K562 (cell line): ENCODE results near the gene IMP4. TPM values are rescaled to one million over a fixed set of nuclear protein-coding genes. Genes with fewer than 3 reads are reported as not detected.

Experiments used
- CEBPG ChIP-seq, 3 experiments: fragments of 200-800 bp in 1 of 3; sonication (Bioruptor generic) in 1 of 3; sonication (generic) in 1 of 3; formaldehyde crosslinking in 1 of 3; IDR thresholded peaks in 2 of 3; conservative IDR thresholded peaks in 1 of 3; 2 replicates each; pipeline versions ENCODE4 v1.6.1 to v1.8.0; 2016 to 2022; ENCODE audit warnings: missing compliant biosample characterization in 2 of 3, missing genetic modification characterization in 2 of 3, mild to moderate bottlenecking in 1 of 3, missing genetic modification reagents in 1 of 3
- E2F3 ChIP-seq: fragments of 250-450 bp; sonication (Bioruptor Pico); IDR thresholded peaks from 2 replicates; pipeline ENCODE4 v1.4.0; 2020; ENCODE audit warnings: mild to moderate bottlenecking
- MTA1 ChIP-seq: fragments of 450-650 bp; IDR thresholded peaks from 2 replicates; pipeline ENCODE4 v1.6.1; 2017; ENCODE audit warnings: borderline replicate concordance
- NBN ChIP-seq: fragments of 450-650 bp; IDR thresholded peaks from 2 replicates; pipeline ENCODE4 v1.6.1; 2016; ENCODE audit warnings: low read depth, mild to moderate bottlenecking
- NELFE ChIP-seq: IDR thresholded peaks from 2 replicates; pipeline ENCODE4 v1.6.1; 2011; ENCODE audit warnings: mild to moderate bottlenecking; ENCODE audit not compliant: insufficient read depth, insufficient read length
- NFIC ChIP-seq: fragments of 450-650 bp; IDR thresholded peaks from 2 replicates; pipeline ENCODE4 v1.6.1; 2017; ENCODE audit warnings: mild to moderate bottlenecking, inconsistent platforms
- PHF21A ChIP-seq: fragments of 450-650 bp; IDR thresholded peaks from 2 replicates; pipeline ENCODE4 v1.6.1; 2017; ENCODE audit warnings: low read depth, borderline replicate concordance
- RNF2 ChIP-seq: sonication (generic); IDR thresholded peaks from 2 replicates; pipeline ENCODE4 v1.6.1; 2016
- RUNX1 ChIP-seq: sonication (generic); IDR thresholded peaks from 2 replicates; pipeline ENCODE4 v1.6.1; 2016; ENCODE audit warnings: antibody characterized with exemption, low read depth
- SREBF2 ChIP-seq: sonication (generic); formaldehyde crosslinking; IDR thresholded peaks from 2 replicates; pipeline ENCODE4 v1.4.0; 2020; ENCODE audit warnings: mild to moderate bottlenecking, missing genetic modification reagents
- TRIM28 ChIP-seq: fragments of 450-650 bp; IDR thresholded peaks from 2 replicates; pipeline ENCODE4 v1.6.1; 2017
- ZNF140 ChIP-seq: fragments of 250-450 bp; sonication (Bioruptor Pico); IDR thresholded peaks from 2 replicates; pipeline ENCODE4 v1.8.0; 2021; ENCODE audit warnings: moderate library complexity, mild to moderate bottlenecking, inconsistent platforms
- ZNF444 ChIP-seq: fragments of 250-450 bp; sonication (Bioruptor Pico); IDR thresholded peaks from 2 replicates; pipeline ENCODE4 v1.4.0; 2020; ENCODE audit warnings: mild to moderate bottlenecking, moderate library complexity
- ZNF699 ChIP-seq: fragments of 250-450 bp; sonication (Bioruptor Pico); IDR thresholded peaks from 2 replicates; pipeline ENCODE4 v1.8.0; 2021; ENCODE audit warnings: mild to moderate bottlenecking, moderate library complexity; ENCODE audit not compliant: insufficient replicate concordance
- polyA plus RNA-seq, 8 experiments: library from polyadenylated mRNA; depleted of rRNA in 4 of 8; stranded (reverse) in 5 of 8; unstranded in 3 of 8; fragments of >200 nt; fragmentation: Nextera tagmentation in 2 of 8; fragmentation: Illumina TruSeq in 1 of 8; extraction: Ambion mirVana in 2 of 8; extraction: Trizol in 1 of 8; gene quantifications; 2 replicates each; pipeline versions ENCODE4 v1.2.1 to v1.2.3, GENCODE V29; 2011 to 2014; ENCODE audit warnings: inconsistent platforms in 1 of 8, missing spikeins in 1 of 8
- total RNA-seq, 7 experiments: library from RNA; depleted of rRNA in 6 of 7; stranded (reverse); fragments of >200 nt in 6 of 7; fragmentation: Illumina TruSeq in 2 of 7; extraction: Trizol in 2 of 7; gene quantifications; 2 replicates each; pipeline versions ENCODE4 v1.2.1 to v1.2.3, GENCODE V29; 2011 to 2021; ENCODE audit warnings: low replicate concordance in 1 of 7
- TF ChIP-seq, protein P1 (sequence below): sonication (generic); formaldehyde crosslinking; IDR thresholded peaks from 2 replicates; pipeline ENCODE4 v1.8.1; 2023; ENCODE audit warnings: mild to moderate bottlenecking, missing genetic modification reagents
- TF ChIP-seq, protein P2 (sequence below): sonication (generic); formaldehyde crosslinking; IDR thresholded peaks from 2 replicates; pipeline ENCODE4 v1.8.1; 2023; ENCODE audit warnings: mild to moderate bottlenecking, missing genetic modification reagents
- TF ChIP-seq, protein P3 (sequence below), 2 experiments: fragments of 150-350 bp in 1 of 2; IDR thresholded peaks; 2 replicates each; pipeline ENCODE4 v1.6.1; 2012 to 2016; ENCODE audit warnings: low read depth in 2 of 2, low read length in 2 of 2, mild to moderate bottlenecking in 1 of 2, moderate library complexity in 1 of 2
- TF ChIP-seq, protein P4 (sequence below), 2 experiments: IDR thresholded peaks; 2 replicates each; pipeline ENCODE4 v1.6.1; 2011; ENCODE audit warnings: borderline replicate concordance in 1 of 2, control low read depth in 1 of 2, low read depth in 1 of 2, low read length in 1 of 2, mild to moderate bottlenecking in 1 of 2, mixed read lengths in 1 of 2, moderate library complexity in 1 of 2; ENCODE audit not compliant: insufficient read depth in 1 of 2, insufficient read length in 1 of 2, poor library complexity in 1 of 2, severe bottlenecking in 1 of 2; ENCODE audit errors: extremely low read depth in 1 of 2

The IMP4 gene
- total and polyA plus RNA-seq, 9 of the 15 experiments (the other 6 are each of a cell fraction or from before 2014, with no cell fraction given), result 35.4 to 209 (median 100.0) TPM

DNA sequence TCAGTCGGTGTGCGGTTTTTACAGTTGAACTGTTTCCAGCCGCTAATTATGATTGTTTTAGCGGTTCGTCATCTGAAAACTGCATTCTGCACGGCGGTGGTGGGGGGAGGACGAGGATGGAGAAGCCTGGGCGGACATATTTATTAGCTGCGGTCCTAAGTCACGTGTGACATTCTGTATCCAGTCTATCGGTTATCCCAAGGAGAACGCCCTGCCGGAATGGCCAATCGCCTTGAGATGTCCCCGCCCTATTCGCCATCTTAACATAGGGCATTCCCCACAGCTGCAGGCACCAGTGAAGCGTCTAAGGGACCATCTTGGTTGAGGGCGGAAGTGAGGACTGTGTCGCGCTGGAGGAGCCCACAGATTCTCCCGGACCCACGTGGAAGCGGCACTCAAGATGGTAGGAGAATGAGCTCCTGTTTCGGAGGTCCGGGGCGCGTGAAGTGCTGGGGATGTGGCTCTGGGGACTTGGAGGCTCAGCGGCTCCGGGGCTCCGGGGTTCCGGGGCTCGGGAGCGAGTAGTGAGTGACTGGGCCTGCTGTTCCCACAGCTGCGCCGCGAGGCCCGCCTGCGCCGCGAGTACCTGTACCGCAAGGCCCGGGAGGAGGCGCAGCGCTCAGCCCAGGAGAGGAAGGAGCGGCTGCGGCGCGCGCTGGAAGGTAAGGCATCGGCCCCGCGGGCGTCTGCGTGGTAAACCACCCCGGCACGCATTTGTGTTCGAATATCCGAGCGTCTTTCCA is at the start of gene IMP4 (continued):
- no peak for TF ChIP-seq ZNF140
- peak; percentile 59; the same call in 1 of the 2 replicates for TF ChIP-seq E2F3 (CRISPR knock-in tag)
- TF ChIP-seq, protein P1, sequence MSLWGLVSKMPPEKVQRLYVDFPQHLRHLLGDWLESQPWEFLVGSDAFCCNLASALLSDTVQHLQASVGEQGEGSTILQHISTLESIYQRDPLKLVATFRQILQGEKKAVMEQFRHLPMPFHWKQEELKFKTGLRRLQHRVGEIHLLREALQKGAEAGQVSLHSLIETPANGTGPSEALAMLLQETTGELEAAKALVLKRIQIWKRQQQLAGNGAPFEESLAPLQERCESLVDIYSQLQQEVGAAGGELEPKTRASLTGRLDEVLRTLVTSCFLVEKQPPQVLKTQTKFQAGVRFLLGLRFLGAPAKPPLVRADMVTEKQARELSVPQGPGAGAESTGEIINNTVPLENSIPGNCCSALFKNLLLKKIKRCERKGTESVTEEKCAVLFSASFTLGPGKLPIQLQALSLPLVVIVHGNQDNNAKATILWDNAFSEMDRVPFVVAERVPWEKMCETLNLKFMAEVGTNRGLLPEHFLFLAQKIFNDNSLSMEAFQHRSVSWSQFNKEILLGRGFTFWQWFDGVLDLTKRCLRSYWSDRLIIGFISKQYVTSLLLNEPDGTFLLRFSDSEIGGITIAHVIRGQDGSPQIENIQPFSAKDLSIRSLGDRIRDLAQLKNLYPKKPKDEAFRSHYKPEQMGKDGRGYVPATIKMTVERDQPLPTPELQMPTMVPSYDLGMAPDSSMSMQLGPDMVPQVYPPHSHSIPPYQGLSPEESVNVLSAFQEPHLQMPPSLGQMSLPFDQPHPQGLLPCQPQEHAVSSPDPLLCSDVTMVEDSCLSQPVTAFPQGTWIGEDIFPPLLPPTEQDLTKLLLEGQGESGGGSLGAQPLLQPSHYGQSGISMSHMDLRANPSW (CRISPR knock-in tag), result no peak
- 0 out of 2 replicates have a peak, but pooled peaks have one; percentile 19 for TF ChIP-seq TRIM28
- peak; percentile 38; the same call in 1 of the 2 replicates for TF ChIP-seq NFIC
- peak; percentile 52; the same call in 1 of the 2 replicates for TF ChIP-seq RNF2
- TF ChIP-seq RUNX1, result no peak
- TF ChIP-seq CEBPG (CRISPR knock-in tag; IDR thresholded peaks at IDR 0.05), result peak; percentile 40; the same call in 1 of the 2 replicates
- TF ChIP-seq CEBPG (tag; conservative IDR thresholded peaks at IDR 0.05 in 1 of 2, IDR thresholded peaks at IDR 0.05 in 1 of 2), result no peak
- TF ChIP-seq, protein P2, sequence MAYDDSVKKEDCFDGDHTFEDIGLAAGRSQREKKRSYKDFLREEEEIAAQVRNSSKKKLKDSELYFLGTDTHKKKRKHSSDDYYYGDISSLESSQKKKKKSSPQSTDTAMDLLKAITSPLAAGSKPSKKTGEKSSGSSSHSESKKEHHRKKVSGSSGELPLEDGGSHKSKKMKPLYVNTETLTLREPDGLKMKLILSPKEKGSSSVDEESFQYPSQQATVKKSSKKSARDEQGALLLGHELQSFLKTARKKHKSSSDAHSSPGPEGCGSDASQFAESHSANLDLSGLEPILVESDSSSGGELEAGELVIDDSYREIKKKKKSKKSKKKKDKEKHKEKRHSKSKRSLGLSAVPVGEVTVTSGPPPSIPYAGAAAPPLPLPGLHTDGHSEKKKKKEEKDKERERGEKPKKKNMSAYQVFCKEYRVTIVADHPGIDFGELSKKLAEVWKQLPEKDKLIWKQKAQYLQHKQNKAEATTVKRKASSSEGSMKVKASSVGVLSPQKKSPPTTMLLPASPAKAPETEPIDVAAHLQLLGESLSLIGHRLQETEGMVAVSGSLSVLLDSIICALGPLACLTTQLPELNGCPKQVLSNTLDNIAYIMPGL (CRISPR knock-in tag), result peak; percentile 42; the same call in 1 of the 2 replicates
- no peak for TF ChIP-seq NELFE
- TF ChIP-seq MTA1, result no peak; the same call in 1 of the 2 replicates
- TF ChIP-seq ZNF444, result no peak
- TF ChIP-seq ZNF699 (CRISPR knock-in tag), result no peak
- TF ChIP-seq NBN, result peak; percentile 47; the same call in 1 of the 2 replicates
- TF ChIP-seq, protein P3, sequence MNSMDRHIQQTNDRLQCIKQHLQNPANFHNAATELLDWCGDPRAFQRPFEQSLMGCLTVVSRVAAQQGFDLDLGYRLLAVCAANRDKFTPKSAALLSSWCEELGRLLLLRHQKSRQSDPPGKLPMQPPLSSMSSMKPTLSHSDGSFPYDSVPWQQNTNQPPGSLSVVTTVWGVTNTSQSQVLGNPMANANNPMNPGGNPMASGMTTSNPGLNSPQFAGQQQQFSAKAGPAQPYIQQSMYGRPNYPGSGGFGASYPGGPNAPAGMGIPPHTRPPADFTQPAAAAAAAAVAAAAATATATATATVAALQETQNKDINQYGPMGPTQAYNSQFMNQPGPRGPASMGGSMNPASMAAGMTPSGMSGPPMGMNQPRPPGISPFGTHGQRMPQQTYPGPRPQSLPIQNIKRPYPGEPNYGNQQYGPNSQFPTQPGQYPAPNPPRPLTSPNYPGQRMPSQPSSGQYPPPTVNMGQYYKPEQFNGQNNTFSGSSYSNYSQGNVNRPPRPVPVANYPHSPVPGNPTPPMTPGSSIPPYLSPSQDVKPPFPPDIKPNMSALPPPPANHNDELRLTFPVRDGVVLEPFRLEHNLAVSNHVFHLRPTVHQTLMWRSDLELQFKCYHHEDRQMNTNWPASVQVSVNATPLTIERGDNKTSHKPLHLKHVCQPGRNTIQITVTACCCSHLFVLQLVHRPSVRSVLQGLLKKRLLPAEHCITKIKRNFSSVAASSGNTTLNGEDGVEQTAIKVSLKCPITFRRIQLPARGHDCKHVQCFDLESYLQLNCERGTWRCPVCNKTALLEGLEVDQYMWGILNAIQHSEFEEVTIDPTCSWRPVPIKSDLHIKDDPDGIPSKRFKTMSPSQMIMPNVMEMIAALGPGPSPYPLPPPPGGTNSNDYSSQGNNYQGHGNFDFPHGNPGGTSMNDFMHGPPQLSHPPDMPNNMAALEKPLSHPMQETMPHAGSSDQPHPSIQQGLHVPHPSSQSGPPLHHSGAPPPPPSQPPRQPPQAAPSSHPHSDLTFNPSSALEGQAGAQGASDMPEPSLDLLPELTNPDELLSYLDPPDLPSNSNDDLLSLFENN (IDR thresholded peaks at IDR 0.05; ENCODE audit: low read depth in 2 of 2, low read length in 2 of 2), result peak in 1 of 2 experiments; percentile 85; a peak in 2 of 4 replicates
- TF ChIP-seq, protein P4, sequence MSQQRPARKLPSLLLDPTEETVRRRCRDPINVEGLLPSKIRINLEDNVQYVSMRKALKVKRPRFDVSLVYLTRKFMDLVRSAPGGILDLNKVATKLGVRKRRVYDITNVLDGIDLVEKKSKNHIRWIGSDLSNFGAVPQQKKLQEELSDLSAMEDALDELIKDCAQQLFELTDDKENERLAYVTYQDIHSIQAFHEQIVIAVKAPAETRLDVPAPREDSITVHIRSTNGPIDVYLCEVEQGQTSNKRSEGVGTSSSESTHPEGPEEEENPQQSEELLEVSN (IDR thresholded peaks at IDR 0.05; ENCODE audit: borderline replicate concordance in 1 of 2, extremely low read depth in 1 of 2, insufficient read depth in 1 of 2, insufficient read length in 1 of 2, low read depth in 1 of 2, low read length in 1 of 2, poor library complexity in 1 of 2, severe bottlenecking in 1 of 2), result peak in 1 of 2 experiments; percentile 41
- no peak for TF ChIP-seq SREBF2
- TF ChIP-seq PHF21A, result no peak; the same call in 1 of the 2 replicates
